Measurements from ENCODE around the gene BMP5. TPM values are rescaled to one million over a fixed set of nuclear protein-coding genes. Genes with fewer than 3 reads are reported as not detected.

Gene BMP5
- total and polyA plus RNA-seq, 2 of the 8 experiments (the other 6 are each of a cell fraction or from before 2014, with no cell fraction given) = 0.02 TPM; not detected in 1

DNA sequence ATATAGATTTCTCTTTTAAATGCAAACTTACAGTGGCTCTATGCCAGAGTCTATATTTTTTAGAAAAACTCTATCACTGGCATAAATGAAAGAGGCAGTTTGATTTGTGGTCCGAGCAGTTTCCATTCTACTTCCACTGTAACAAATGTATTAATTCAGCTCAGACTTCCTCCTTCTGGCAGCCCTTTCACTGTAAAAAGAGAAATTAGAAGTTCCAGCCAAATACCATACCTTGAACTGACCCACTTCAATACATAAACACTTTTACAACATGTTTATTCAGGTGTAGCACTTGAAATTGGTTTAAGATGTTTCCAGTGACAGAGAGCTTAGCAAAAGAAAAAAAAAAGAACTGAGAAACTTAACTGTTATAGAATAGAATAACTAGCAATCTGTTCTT is 99.3 kb downstream of the BMP5 start:
- Histone ChIP-seq H3K9me3 (ENCODE audit: insufficient read depth in 2 of 2, low read depth in 1 of 2, low read length in 1 of 2) (no peaks in the 10 kb centered on the region), H3K79me1 (ENCODE audit: low read depth, low read length) (no peaks in the 10 kb centered on the region), H2AFZ (ENCODE audit: low read length) (no peak overlapping the region), H2AK5ac (ENCODE audit: low read depth, low read length) (no peak overlapping the region), H3K4me2 (ENCODE audit: insufficient read depth in 1 of 2, low read depth in 2 of 2, low read length in 2 of 2) (no peak overlapping the region), H3K27ac (ENCODE audit: low read depth, low read length) (no peak overlapping the region), H3K23ac (ENCODE audit: insufficient read length) (no peak overlapping the region), H2BK120ac (replicated peaks; ENCODE audit: low read depth, low read length) (no peak overlapping the region), H3K4ac (replicated peaks; ENCODE audit: insufficient read length, low read depth, low read length) (no peak overlapping the region), H3K36me3 (ENCODE audit: control insufficient read depth in 2 of 4, insufficient read depth in 4 of 4, low read length in 3 of 4) (no peaks in the 10 kb centered on the region), H2BK15ac (ENCODE audit: low read length) (no peak overlapping the region), H4K20me1 (replicated peaks in 1 of 2; ENCODE audit: control insufficient read depth in 1 of 2, insufficient read depth in 2 of 2, low read length in 2 of 2) (no peaks in the 10 kb centered on the region), H4K8ac (ENCODE audit: extremely low read depth, insufficient read depth, low read length) (no peak overlapping the region), H2BK12ac (ENCODE audit: low read depth, low read length) (no peak overlapping the region), H3K14ac (ENCODE audit: insufficient read length) (no peak overlapping the region), H3K27me3 (replicated peaks in 1 of 4; ENCODE audit: control insufficient read depth in 3 of 4, extremely low read depth in 1 of 4, insufficient read depth in 3 of 4, low read length in 3 of 4) (no peaks in the 10 kb centered on the region), H2BK20ac (ENCODE audit: low read length) (no peak overlapping the region), H3K9ac (replicated peaks in 1 of 4; ENCODE audit: extremely low read depth in 1 of 4, low read depth in 3 of 4, low read length in 3 of 4) (no peak overlapping the region), H3K4me3 (ENCODE audit: extremely low read depth in 1 of 4, insufficient read depth in 2 of 4, low read depth in 3 of 4, low read length in 4 of 4) (no peak overlapping the region), H2BK5ac (ENCODE audit: low read depth, low read length) (no peak overlapping the region), H3K18ac (ENCODE audit: extremely low read depth, low read length) (no peak overlapping the region), H3K56ac (replicated peaks; ENCODE audit: insufficient read length, low read depth, low read length) (no peak overlapping the region), H4K91ac (replicated peaks; ENCODE audit: insufficient read length, low read length) (no peak overlapping the region), H3K4me1 (replicated peaks in 1 of 4; ENCODE audit: control insufficient read depth in 3 of 4, insufficient read depth in 4 of 4, low read length in 3 of 4) (peaks cover 0 to 4% (median 3%) of the 10 kb centered on the region in 4 experiments; a peak in 3 of 7 replicates), H3K23me2 (ENCODE audit: low read depth, low read length) (no peaks in the 10 kb centered on the region), H4K5ac (ENCODE audit: insufficient read length, low read depth, low read length) (no peak overlapping the region), H3K79me2 (ENCODE audit: control insufficient read depth in 1 of 2, insufficient read depth in 2 of 2, low read length in 2 of 2) (no peaks in the 10 kb centered on the region)
- ChIA-PET POLR2A (ENCODE audit: partially characterized antibody) (no interaction called here), CTCF (ENCODE audit: partially characterized antibody) (interaction anchor here (0.6 kb wide), 1 partner anchor 159 kb away, joined by 3 read pairs; no protein-coding TSS in a partner anchor)
- FAIRE-seq (no peak), DNase-seq (ENCODE audit: low read depth in 1 of 2, low spot score in 2 of 2) (no peak)
- 100% methylated on average over 1 of the region's 1 CpG; no CpG with 5 or more reads in 1 of the 2 experiments for WGBS, 2 experiments (ENCODE audit: extremely low coverage in 1 of 2, insufficient coverage in 1 of 2, insufficient read length in 1 of 2, insufficient replicate concordance in 2 of 2, low coverage in 1 of 2, low lambda C conversion rate in 2 of 2, missing lambda C conversion rate in 1 of 2)
- TF ChIP-seq KDM1A (IDR thresholded peaks at IDR 0.05; ENCODE audit: borderline replicate concordance, low read length) (no peak), SIRT6 (IDR thresholded peaks at IDR 0.05; ENCODE audit: low read length) (no peak)
